ENCODE measurements around the gene TST. TPM values are rescaled to one million over a fixed set of nuclear protein-coding genes. Genes with fewer than 3 reads are reported as not detected.

TST gene
- total and polyA plus RNA-seq, 9 of the 15 experiments (the other 6 are each of a cell fraction or from before 2014, with no cell fraction given) = 1.4 to 26.9 (median 12.4) TPM

DNA sequence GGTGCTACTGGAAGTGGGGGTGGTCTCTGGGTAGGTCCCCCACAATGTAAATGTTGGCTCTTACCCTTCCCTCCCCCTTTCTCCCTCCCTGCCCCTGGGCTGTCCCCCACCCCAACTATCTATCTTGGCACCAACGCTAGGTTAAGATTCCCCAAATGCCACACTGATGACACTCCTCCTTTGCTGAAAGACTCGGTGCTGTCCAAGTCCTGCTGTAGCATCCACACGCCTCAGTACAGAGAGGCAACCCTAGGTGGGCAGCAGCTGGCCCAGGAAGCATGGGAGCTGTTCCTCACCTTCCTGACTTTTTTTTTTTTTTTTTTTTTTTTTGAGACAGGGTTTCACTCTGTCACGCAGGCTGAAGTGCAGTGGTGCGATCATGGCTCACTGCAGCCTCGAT is 28.9 kb upstream of the TST start:
- intact Hi-C loops (cut with micrococcal nuclease) = loop anchor here (10.0 kb wide), 2 partner anchors 173 to 263 kb away; no protein-coding TSS in a partner anchor
- H3K9ac ChIP-seq (ENCODE audit: insufficient read depth in 1 of 2, low read depth in 2 of 2, low read length in 2 of 2) = no peak overlapping the region
- POLR2A ChIA-PET = no interaction called here

More for the DNA sequence above, 28.9 kb upstream of the TST start:
- in situ Hi-C loops (cut with MboI) = no loop called here
- no peaks in the 10 kb centered on the region for H3K36me3 ChIP-seq (ENCODE audit: control insufficient read depth, insufficient read depth, low read length)
- no TSS peak for BruUV-seq (replicated peaks)
- no peaks in the 10 kb centered on the region for H3K9me3 ChIP-seq (replicated peaks; ENCODE audit: control insufficient read depth, insufficient read depth, low read depth, low read length)
- CTCF ChIA-PET (ENCODE audit: low intra/inter-chr PET ratio) = no interaction called here
- WGBS (ENCODE audit: insufficient coverage, low coverage, missing lambda C conversion rate) = 14% methylated on average over 3 of the region's 6 CpGs
- DNase-seq (ENCODE audit: extremely low read depth in 1 of 4, low spot score in 3 of 4) (no peak), FAIRE-seq (no peak), ATAC-seq (no peak)
- no peaks in the 10 kb centered on the region for H3K9me1 ChIP-seq (ENCODE audit: control insufficient read depth, insufficient read depth, low read length)
- H3K79me2 ChIP-seq (ENCODE audit: control insufficient read depth, insufficient read depth, low read length) = no peaks in the 10 kb centered on the region
- peaks cover 0 to 8% of the 10 kb centered on the region in 2 experiments; a peak in 2 of 5 replicates for H3K27me3 ChIP-seq (ENCODE audit: control insufficient read depth in 2 of 2, insufficient read depth in 2 of 2, low read length in 2 of 2)
- no peak overlapping the region for H3K4me3 ChIP-seq
- TF ChIP-seq POU5F1 (IDR thresholded peaks at IDR 0.05; ENCODE audit: borderline replicate concordance, low read depth, low read length, partially characterized antibody) (no peak), ILF3 (IDR thresholded peaks at IDR 0.05; ENCODE audit: borderline replicate concordance) (no peak), RCOR1 (IDR thresholded peaks at IDR 0.05; ENCODE audit: borderline replicate concordance in 1 of 2, low read depth in 2 of 2, low read length in 2 of 2) (no peak), KLF13 (tag; IDR thresholded peaks at IDR 0.05; ENCODE audit: borderline replicate concordance, low read depth) (no peak), ZNF780A (CRISPR knock-in tag; IDR thresholded peaks at IDR 0.05) (no peak), ZNF316 (IDR thresholded peaks at IDR 0.05) (no peak), STAG1 (CRISPR knock-in tag; IDR thresholded peaks at IDR 0.05; ENCODE audit: borderline replicate concordance) (no peak), ZC3H8 (IDR thresholded peaks at IDR 0.05) (no peak), EGR1 (conservative IDR thresholded peaks at IDR 0.05) (no peak), MED1 (CRISPR knock-in tag; IDR thresholded peaks at IDR 0.05; ENCODE audit: borderline replicate concordance) (no peak), NCOA4 (IDR thresholded peaks at IDR 0.05; ENCODE audit: partially characterized antibody) (no peak), SRF (CRISPR knock-in tag; IDR thresholded peaks at IDR 0.05) (no peak), RBBP5 (IDR thresholded peaks at IDR 0.05; ENCODE audit: borderline replicate concordance, insufficient read depth, low read length, poor library complexity, severe bottlenecking) (no peak), ATF4 (CRISPR knock-in tag; IDR thresholded peaks at IDR 0.05) (no peak), PPARD (CRISPR knock-in tag; IDR thresholded peaks at IDR 0.05) (no peak), ZBTB8A (IDR thresholded peaks at IDR 0.05; ENCODE audit: partially characterized antibody) (no peak), ZNF583 (CRISPR knock-in tag; IDR thresholded peaks at IDR 0.05) (no peak), GABPA (tag; conservative IDR thresholded peaks at IDR 0.05; ENCODE audit: low read depth) (no peak)
- TF ChIP-seq, protein P1, sequence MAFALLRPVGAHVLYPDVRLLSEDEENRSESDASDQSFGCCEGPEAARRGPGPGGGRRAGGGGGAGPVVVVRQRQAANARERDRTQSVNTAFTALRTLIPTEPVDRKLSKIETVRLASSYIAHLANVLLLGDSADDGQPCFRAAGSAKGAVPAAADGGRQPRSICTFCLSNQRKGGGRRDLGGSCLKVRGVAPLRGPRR (CRISPR knock-in tag; IDR thresholded peaks at IDR 0.05) = no peak
- no peak overlapping the region for H3K4me2 ChIP-seq (ENCODE audit: insufficient read depth, low read length)
- H2AFZ ChIP-seq (ENCODE audit: low read depth, low read length) = no peak overlapping the region
- H3K27ac ChIP-seq (ENCODE audit: extremely low read depth, low read depth, low read length) = no peak overlapping the region
- H4K20me1 ChIP-seq (replicated peaks; ENCODE audit: control insufficient read depth, insufficient read depth, low read length) = no peaks in the 10 kb centered on the region
- H3K4me1 ChIP-seq (replicated peaks in 1 of 2; ENCODE audit: control insufficient read depth in 2 of 2, insufficient read depth in 2 of 2, low read length in 2 of 2) = peaks cover 0 to 21% of the 10 kb centered on the region in 2 experiments; a peak in 2 of 5 replicates

All from K562 (cell line).